Neutrophil (primary cell): ENCODE data around the gene AQP9.

Source experiments
- H3K27ac ChIP-seq: fragments of 200-600 bp; sonication (generic); 2 replicates; pipeline ENCODE4 v1.5.1; 2016; ENCODE audit warnings: mild to moderate bottlenecking, moderate library complexity
- H3K27me3 ChIP-seq: fragments of 200-600 bp; sonication (generic); 2 replicates; pipeline ENCODE4 v1.6.0; 2016; ENCODE audit warnings: mild to moderate bottlenecking
- H3K36me3 ChIP-seq: fragments of 200-600 bp; sonication (generic); 2 replicates; pipeline ENCODE4 v1.5.1; 2017
- H3K4me1 ChIP-seq, 2 experiments: fragments of 200-600 bp in 1 of 2; sonication (generic) in 1 of 2; 1 replicate in 1 of 2; 2 replicates in 1 of 2; pipeline versions ENCODE4 v1.5.1 to v1.6.1; 2013 to 2016; ENCODE audit warnings: low read depth in 1 of 2, low read length in 1 of 2, mild to moderate bottlenecking in 1 of 2, moderate library complexity in 1 of 2; ENCODE audit not compliant: control insufficient read depth in 1 of 2, insufficient read depth in 1 of 2
- H3K4me3 ChIP-seq, 2 experiments: fragments of 200-600 bp in 1 of 2; sonication (generic) in 1 of 2; 1 replicate in 1 of 2; 2 replicates in 1 of 2; pipeline ENCODE4 v1.5.1; 2013 to 2016; ENCODE audit warnings: low read depth in 1 of 2, low read length in 1 of 2, mild to moderate bottlenecking in 1 of 2, moderate library complexity in 1 of 2
- H3K9me3 ChIP-seq: fragments of 200-600 bp; sonication (generic); 2 replicates; pipeline ENCODE4 v1.5.1; 2016
- CTCF ChIP-seq: fragments of 200-600 bp; sonication (generic); IDR thresholded peaks from 2 replicates; pipeline ENCODE4 v1.5.1; 2016; ENCODE audit warnings: antibody characterized with exemption

Gene AQP9

GRCh38 chr15:58115692-58116091 lies 22.5 kb upstream of the AQP9 start:
- Histone ChIP-seq H3K4me1 (no peaks in the 10 kb centered on the region), H3K9me3 (no peaks in the 10 kb centered on the region), H3K27ac (no peak overlapping the region), H3K36me3 (no peaks in the 10 kb centered on the region), H3K4me3 (no peak overlapping the region), H3K27me3 (no peaks in the 10 kb centered on the region)
- TF ChIP-seq CTCF: peak; percentile 56

- H3K36me3 ChIP-seq: no peaks in the 10 kb centered on the region
- no peak overlapping the region for H3K27ac ChIP-seq
- H3K4me3 ChIP-seq: no peak overlapping the region
- TF ChIP-seq CTCF: no peak
- H3K9me3 ChIP-seq: no peaks in the 10 kb centered on the region
- H3K4me1 ChIP-seq: no peaks in the 10 kb centered on the region
- no peaks in the 10 kb centered on the region for H3K27me3 ChIP-seq
Measured at GRCh38 chr15:58117619-58118018, 20.6 kb upstream of the AQP9 start.

GRCh38 chr15:58118272-58118671 lies 19.9 kb upstream of the AQP9 start:
- no peak for TF ChIP-seq CTCF
- Histone ChIP-seq H3K27ac (no peak overlapping the region), H3K27me3 (no peaks in the 10 kb centered on the region), H3K4me1 (no peaks in the 10 kb centered on the region), H3K36me3 (no peaks in the 10 kb centered on the region), H3K4me3 (no peak overlapping the region), H3K9me3 (no peaks in the 10 kb centered on the region)

DNA sequence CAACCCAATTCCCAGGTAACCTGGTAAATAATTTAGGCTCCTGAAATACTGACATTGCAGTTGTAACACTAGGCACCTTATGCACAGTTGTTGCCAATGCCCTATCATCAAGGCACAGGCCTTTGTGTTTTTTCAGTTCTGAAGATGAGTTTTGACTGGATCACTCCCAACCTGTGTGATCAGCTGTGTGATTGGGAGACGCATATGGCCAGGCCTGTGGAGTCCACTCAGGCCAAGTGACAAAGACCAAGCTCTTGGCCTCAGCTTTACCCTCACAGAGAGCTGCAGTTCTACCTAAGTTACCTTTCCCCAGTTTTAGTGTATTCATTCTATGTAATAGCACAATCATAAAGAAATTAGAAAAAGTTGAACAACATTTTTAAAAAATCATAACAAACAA lies 19.2 kb upstream of the AQP9 start:
- Histone ChIP-seq H3K27ac (no peak overlapping the region), H3K4me1 (no peaks in the 10 kb centered on the region), H3K27me3 (no peaks in the 10 kb centered on the region), H3K9me3 (no peaks in the 10 kb centered on the region), H3K4me3 (no peak overlapping the region), H3K36me3 (no peaks in the 10 kb centered on the region)
- no peak for TF ChIP-seq CTCF

DNA sequence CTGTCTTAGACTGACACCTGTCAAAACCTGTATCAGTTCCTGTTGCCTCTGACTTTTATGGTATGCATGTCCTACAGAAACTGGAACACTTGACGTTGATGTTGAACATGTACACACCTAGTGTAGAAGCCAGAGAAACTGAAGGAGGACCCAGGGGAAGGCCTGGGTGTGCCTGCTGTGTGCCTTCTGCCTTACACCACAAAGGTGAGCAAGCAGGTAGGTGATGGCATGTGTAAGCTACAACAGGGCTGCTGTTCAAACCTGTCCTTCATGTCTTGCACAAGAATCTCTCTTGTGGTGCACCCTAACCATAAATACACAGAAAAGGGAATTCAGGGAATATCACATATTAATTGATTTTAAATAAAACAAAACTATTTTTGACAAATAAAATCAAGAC lies 13.6 kb upstream of the AQP9 start:
- no peaks in the 10 kb centered on the region for H3K36me3 ChIP-seq
- H3K27ac ChIP-seq: no peak overlapping the region

More for the DNA sequence above, 13.6 kb upstream of the AQP9 start:
- H3K4me1 ChIP-seq: no peaks in the 10 kb centered on the region
- no peaks in the 10 kb centered on the region for H3K9me3 ChIP-seq
- H3K4me3 ChIP-seq: no peak overlapping the region
- TF ChIP-seq CTCF: no peak
- H3K27me3 ChIP-seq: no peaks in the 10 kb centered on the region
